K562 (cell line): ENCODE results near the gene BAHD1. TPM values are rescaled to one million over a fixed set of nuclear protein-coding genes. Genes with fewer than 3 reads are reported as not detected.

Experiments
- BCOR ChIP-seq: fragments of 450-650 bp; IDR thresholded peaks from 2 replicates; pipeline ENCODE4 v1.6.1; 2016
- CBFA2T3 ChIP-seq: fragments of 450-650 bp; IDR thresholded peaks from 2 replicates; pipeline ENCODE4 v1.6.1; 2017
- CC2D1A ChIP-seq: fragments of 450-650 bp; IDR thresholded peaks from 2 replicates; pipeline ENCODE4 v1.6.1; 2017; ENCODE audit warnings: mild to moderate bottlenecking
- DDX20 ChIP-seq: fragments of 450-650 bp; IDR thresholded peaks from 2 replicates; pipeline ENCODE4 v1.6.1; 2016; ENCODE audit warnings: missing genetic modification characterization, low read depth, mild to moderate bottlenecking, missing compliant biosample characterization, moderate library complexity
- EP300 ChIP-seq: IDR thresholded peaks from 2 replicates; pipeline ENCODE4 v1.6.1; 2012; ENCODE audit warnings: low read length, improper control_type of control experiment
- KAT7 ChIP-seq: sonication (generic); formaldehyde crosslinking; IDR thresholded peaks from 2 replicates; pipeline ENCODE4 v1.8.0; 2022; ENCODE audit warnings: missing genetic modification reagents, mild to moderate bottlenecking, borderline replicate concordance
- MAZ ChIP-seq, 2 experiments: fragments of 450-650 bp in 1 of 2; sonication (generic) in 1 of 2; formaldehyde crosslinking; IDR thresholded peaks in 1 of 2; conservative IDR thresholded peaks in 1 of 2; 2 replicates each; pipeline versions ENCODE4 v1.4.0 to v1.5.0; 2020; ENCODE audit warnings: mild to moderate bottlenecking in 1 of 2, missing genetic modification reagents in 1 of 2
- MCM5 ChIP-seq: fragments of 450-650 bp; IDR thresholded peaks from 2 replicates; pipeline ENCODE4 v1.6.1; 2016; ENCODE audit warnings: low read depth
- MEIS2 ChIP-seq: fragments of 450-650 bp; IDR thresholded peaks from 2 replicates; pipeline ENCODE4 v1.6.1; 2014; ENCODE audit warnings: mild to moderate bottlenecking; ENCODE audit not compliant: partially characterized antibody
- MXI1 ChIP-seq: IDR thresholded peaks from 2 replicates; pipeline ENCODE4 v1.6.1; 2011; ENCODE audit warnings: low read depth, mild to moderate bottlenecking, improper control_type of control experiment, low read length
- POLR2AphosphoS5 ChIP-seq: IDR thresholded peaks from 2 replicates; pipeline ENCODE4 v1.6.1; 2011; ENCODE audit warnings: mild to moderate bottlenecking, low read depth, low read length, moderate library complexity; ENCODE audit not compliant: control insufficient read depth, insufficient read depth
- SOX6 ChIP-seq: fragments of 450-650 bp; IDR thresholded peaks from 2 replicates; pipeline ENCODE4 v1.6.1; 2014; ENCODE audit warnings: mild to moderate bottlenecking
- SUPT5H ChIP-seq: fragments of 450-650 bp; IDR thresholded peaks from 2 replicates; pipeline ENCODE4 v1.6.1; 2016
- TAL1 ChIP-seq: fragments of 450-650 bp; IDR thresholded peaks from 2 replicates; pipeline ENCODE4 v1.6.1; 2016; ENCODE audit warnings: mild to moderate bottlenecking
- TEAD1 ChIP-seq, 2 experiments: fragments of 450-650 bp in 1 of 2; sonication (generic) in 1 of 2; formaldehyde crosslinking; IDR thresholded peaks; 2 replicates each; pipeline versions ENCODE4 v1.4.0 to v1.8.0; 2020 to 2022; ENCODE audit warnings: mild to moderate bottlenecking in 2 of 2, missing genetic modification reagents in 1 of 2
- TRIM28 ChIP-seq: fragments of 450-650 bp; IDR thresholded peaks from 2 replicates; pipeline ENCODE4 v1.6.1; 2017
- ZBTB11 ChIP-seq, 3 experiments: fragments of 200-800 bp in 1 of 3; fragments of 250-450 bp in 1 of 3; fragments of 450-650 bp in 1 of 3; sonication (Bioruptor Pico) in 1 of 3; sonication (Bioruptor generic) in 1 of 3; formaldehyde crosslinking in 1 of 3; IDR thresholded peaks; 2 replicates each; pipeline versions ENCODE4 v1.6.1 to v1.8.0; 2016 to 2022; ENCODE audit warnings: mild to moderate bottlenecking in 2 of 3, missing genetic modification characterization in 2 of 3, missing compliant biosample characterization in 1 of 3, moderate library complexity in 1 of 3
- ZMIZ1 ChIP-seq, 2 experiments: fragments of 150-350 bp in 1 of 2; IDR thresholded peaks; 2 replicates each; pipeline ENCODE4 v1.6.1; 2012 to 2016; ENCODE audit warnings: low read depth in 2 of 2, low read length in 2 of 2, mild to moderate bottlenecking in 1 of 2, moderate library complexity in 1 of 2
- ZNF76 ChIP-seq: fragments of 250-450 bp; sonication (Bioruptor Pico); IDR thresholded peaks from 2 replicates; pipeline ENCODE4 v1.4.0; 2020; ENCODE audit warnings: mild to moderate bottlenecking, moderate library complexity, borderline replicate concordance
- polyA plus RNA-seq, 8 experiments: library from polyadenylated mRNA; depleted of rRNA in 4 of 8; stranded (reverse) in 5 of 8; unstranded in 3 of 8; fragments of >200 nt; fragmentation: Nextera tagmentation in 2 of 8; fragmentation: Illumina TruSeq in 1 of 8; extraction: Ambion mirVana in 2 of 8; extraction: Trizol in 1 of 8; gene quantifications; 2 replicates each; pipeline versions ENCODE4 v1.2.1 to v1.2.3, GENCODE V29; 2011 to 2014; ENCODE audit warnings: inconsistent platforms in 1 of 8, missing spikeins in 1 of 8
- total RNA-seq, 7 experiments: library from RNA; depleted of rRNA in 6 of 7; stranded (reverse); fragments of >200 nt in 6 of 7; fragmentation: Illumina TruSeq in 2 of 7; extraction: Trizol in 2 of 7; gene quantifications; 2 replicates each; pipeline versions ENCODE4 v1.2.1 to v1.2.3, GENCODE V29; 2011 to 2021; ENCODE audit warnings: low replicate concordance in 1 of 7
- TF ChIP-seq, protein P1 (sequence below): fragments of 250-450 bp; sonication (Bioruptor Pico); IDR thresholded peaks from 2 replicates; pipeline ENCODE4 v1.5.0; 2021; ENCODE audit warnings: mild to moderate bottlenecking, borderline replicate concordance

Gene BAHD1
- total and polyA plus RNA-seq, 9 of the 15 experiments (the other 6 are each of a cell fraction or from before 2014, with no cell fraction given) = 0.55 to 38.5 (median 11.5) TPM

GRCh38 chr15:40427188-40427587, 13.6 kb upstream of the BAHD1 start (continued):
- peak in 1 of 3 experiments; percentile 23; a peak in 1 of 6 replicates for TF ChIP-seq ZBTB11 (CRISPR knock-in tag; IDR thresholded peaks at IDR 0.05)
- 0 out of 4 replicates have a peak, but pooled peaks of 1 of the 2 experiments have one; percentile 42 for TF ChIP-seq ZMIZ1 (IDR thresholded peaks at IDR 0.05; ENCODE audit: low read depth in 2 of 2, low read length in 2 of 2)
- TF ChIP-seq KAT7 (CRISPR knock-in tag) = 0 out of 2 replicates have a peak, but pooled peaks have one; percentile 42
- peak; percentile 66 for TF ChIP-seq SOX6
- TF ChIP-seq DDX20 (tag) = no peak
- 0 out of 2 replicates have a peak, but pooled peaks have one; percentile 17 for TF ChIP-seq MXI1
- peak; percentile 93 for TF ChIP-seq CBFA2T3
- TF ChIP-seq MEIS2 = peak; percentile 11
- peak; percentile 79; the same call in 1 of the 2 replicates for TF ChIP-seq POLR2AphosphoS5
- TF ChIP-seq SUPT5H = no peak
- TF ChIP-seq MCM5 = no peak
- peak; percentile 70 for TF ChIP-seq EP300
- peak; percentile 87 for TF ChIP-seq TAL1
- peak; percentile 38; the same call in 1 of the 2 replicates for TF ChIP-seq BCOR
- TF ChIP-seq CC2D1A = peak; percentile 13; the same call in 1 of the 2 replicates
- no peak for TF ChIP-seq TEAD1 (CRISPR knock-in tag; IDR thresholded peaks at IDR 0.05)
- TF ChIP-seq TRIM28 = peak; percentile 23; the same call in 1 of the 2 replicates
- TF ChIP-seq, protein P1, sequence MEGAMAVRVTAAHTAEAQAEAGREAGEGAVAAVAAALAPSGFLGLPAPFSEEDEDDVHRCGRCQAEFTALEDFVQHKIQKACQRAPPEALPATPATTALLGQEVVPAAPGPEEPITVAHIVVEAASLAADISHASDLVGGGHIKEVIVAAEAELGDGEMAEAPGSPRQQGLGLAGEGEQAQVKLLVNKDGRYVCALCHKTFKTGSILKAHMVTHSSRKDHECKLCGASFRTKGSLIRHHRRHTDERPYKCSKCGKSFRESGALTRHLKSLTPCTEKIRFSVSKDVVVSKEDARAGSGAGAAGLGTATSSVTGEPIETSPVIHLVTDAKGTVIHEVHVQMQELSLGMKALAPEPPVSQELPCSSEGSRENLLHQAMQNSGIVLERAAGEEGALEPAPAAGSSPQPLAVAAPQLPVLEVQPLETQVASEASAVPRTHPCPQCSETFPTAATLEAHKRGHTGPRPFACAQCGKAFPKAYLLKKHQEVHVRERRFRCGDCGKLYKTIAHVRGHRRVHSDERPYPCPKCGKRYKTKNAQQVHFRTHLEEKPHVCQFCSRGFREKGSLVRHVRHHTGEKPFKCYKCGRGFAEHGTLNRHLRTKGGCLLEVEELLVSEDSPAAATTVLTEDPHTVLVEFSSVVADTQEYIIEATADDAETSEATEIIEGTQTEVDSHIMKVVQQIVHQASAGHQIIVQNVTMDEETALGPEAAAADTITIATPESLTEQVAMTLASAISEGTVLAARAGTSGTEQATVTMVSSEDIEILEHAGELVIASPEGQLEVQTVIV (CRISPR knock-in tag) = no peak
- TF ChIP-seq MAZ (CRISPR knock-in tag; conservative IDR thresholded peaks at IDR 0.05 in 1 of 2, IDR thresholded peaks at IDR 0.05 in 1 of 2) = 0 out of 4 replicates have a peak, but pooled peaks of 1 of the 2 experiments have one; percentile 34
- no peak for TF ChIP-seq ZNF76 (CRISPR knock-in tag)
